OCI-LY1 (cell line): Measurements from ENCODE around the gene HRK.

Experiments
- EZH2 ChIP-seq: fragments of 200-600 bp; sonication (generic), shearing (Covaris generic); IDR thresholded peaks from 2 replicates; pipeline ENCODE4 v1.8.0; 2017; ENCODE audit warnings: borderline replicate concordance, mixed run types, mild to moderate bottlenecking, antibody characterized with exemption, low read length, moderate library complexity, mixed read lengths
- TF ChIP-seq, protein P1 (sequence below): fragments of 200-600 bp; sonication (generic), shearing (Covaris generic); IDR thresholded peaks from 2 replicates; pipeline ENCODE4 v1.5.1; 2017; ENCODE audit warnings: mild to moderate bottlenecking, antibody characterized with exemption, low read length, moderate library complexity, mixed read lengths

DNA sequence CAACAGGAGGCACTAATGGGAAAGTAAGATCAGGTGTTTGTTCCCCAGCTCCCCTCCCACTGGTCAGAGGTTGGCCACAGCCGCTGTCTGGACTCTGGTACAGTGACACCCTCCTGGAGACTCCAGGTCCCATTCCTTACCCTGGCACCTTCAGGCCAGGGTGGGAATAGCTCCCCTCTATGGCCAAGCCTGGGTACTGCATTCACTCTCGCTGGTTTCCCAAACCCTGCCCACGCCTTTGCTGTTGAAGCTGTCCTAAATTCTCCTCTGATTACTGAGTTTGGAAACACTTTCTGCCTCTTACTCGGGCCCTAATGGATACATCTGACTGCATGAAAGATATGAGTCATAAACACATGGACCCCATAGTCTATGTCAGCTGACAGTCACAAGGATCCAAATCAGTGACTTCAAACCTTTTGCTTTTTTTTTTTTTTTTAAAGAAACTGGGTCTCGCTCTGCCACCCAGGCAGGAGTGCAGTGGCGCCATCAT lies 17.9 kb downstream of the HRK start:
- TF ChIP-seq, protein P1, sequence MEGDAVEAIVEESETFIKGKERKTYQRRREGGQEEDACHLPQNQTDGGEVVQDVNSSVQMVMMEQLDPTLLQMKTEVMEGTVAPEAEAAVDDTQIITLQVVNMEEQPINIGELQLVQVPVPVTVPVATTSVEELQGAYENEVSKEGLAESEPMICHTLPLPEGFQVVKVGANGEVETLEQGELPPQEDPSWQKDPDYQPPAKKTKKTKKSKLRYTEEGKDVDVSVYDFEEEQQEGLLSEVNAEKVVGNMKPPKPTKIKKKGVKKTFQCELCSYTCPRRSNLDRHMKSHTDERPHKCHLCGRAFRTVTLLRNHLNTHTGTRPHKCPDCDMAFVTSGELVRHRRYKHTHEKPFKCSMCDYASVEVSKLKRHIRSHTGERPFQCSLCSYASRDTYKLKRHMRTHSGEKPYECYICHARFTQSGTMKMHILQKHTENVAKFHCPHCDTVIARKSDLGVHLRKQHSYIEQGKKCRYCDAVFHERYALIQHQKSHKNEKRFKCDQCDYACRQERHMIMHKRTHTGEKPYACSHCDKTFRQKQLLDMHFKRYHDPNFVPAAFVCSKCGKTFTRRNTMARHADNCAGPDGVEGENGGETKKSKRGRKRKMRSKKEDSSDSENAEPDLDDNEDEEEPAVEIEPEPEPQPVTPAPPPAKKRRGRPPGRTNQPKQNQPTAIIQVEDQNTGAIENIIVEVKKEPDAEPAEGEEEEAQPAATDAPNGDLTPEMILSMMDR: peak; percentile 98
- TF ChIP-seq EZH2: no peak
